Activated naive CD8-positive, alpha-beta T cell treated with anti-CD3 and anti-CD28 coated beads, Interleukin-2, amount 10 ng/mL, durations not matched to agents 7 days and 5 days (primary cell): Measurements from ENCODE around the gene ZNF362. TPM values are rescaled to one million over a fixed set of nuclear protein-coding genes. Genes with fewer than 3 reads are reported as not detected.
A peak's percentile ranks its signal among the peaks of the same experiment; 100 is the strongest.
"Not testable (repeated sequence)": the region's sequence is repeated elsewhere in the genome, so short reads cannot be mapped to it uniquely, and the experiment has no call there.

Source experiments
- ATAC-seq: fragments of 150-1000 bp; cut with Tn5 transposase; one replicate; pipeline ENCODE4 v1.10.0; 2021; ENCODE audit warnings: low read depth, moderate library complexity
- POLR2A ChIA-PET: fragments of 350-600 bp; sonication (Branson Sonifier 250); formaldehyde crosslinking; loops from one replicate; lab custom pipeline; 2021; ENCODE audit warnings: antibody characterized with exemption; lab: Charles Lee
- DNase-seq: peaks from one replicate; pipeline ENCODE4 v3.0.0; 2021
- H3K27ac Mint-ChIP-seq: one replicate; pipeline ENCODE4 v1.8.0; 2022; ENCODE audit warnings: mild to moderate bottlenecking, mixed read lengths
- H3K27me3 Mint-ChIP-seq: one replicate; pipeline ENCODE4 v1.8.0; 2022; ENCODE audit warnings: mild to moderate bottlenecking, moderate library complexity, mixed read lengths
- H3K36me3 Mint-ChIP-seq: one replicate; pipeline ENCODE4 v1.8.0; 2021; ENCODE audit warnings: mild to moderate bottlenecking, mixed read lengths
- H3K4me1 Mint-ChIP-seq: one replicate; pipeline ENCODE4 v1.8.0; 2021; ENCODE audit warnings: mixed read lengths
- H3K4me3 Mint-ChIP-seq: one replicate; pipeline ENCODE4 v1.8.0; 2022; ENCODE audit warnings: mild to moderate bottlenecking, moderate library complexity, mixed read lengths
- H3K9me3 Mint-ChIP-seq: one replicate; pipeline ENCODE4 v1.8.0; 2021; ENCODE audit warnings: mixed read lengths
- total RNA-seq, 2 experiments: library from RNA; stranded (reverse); gene quantifications; one replicate each; pipeline ENCODE4 v1.2.3, GENCODE V29; 2021

The ZNF362 gene
- total RNA-seq, 2 experiments from 2014 or later = 18.8 to 23.1 TPM

DNA sequence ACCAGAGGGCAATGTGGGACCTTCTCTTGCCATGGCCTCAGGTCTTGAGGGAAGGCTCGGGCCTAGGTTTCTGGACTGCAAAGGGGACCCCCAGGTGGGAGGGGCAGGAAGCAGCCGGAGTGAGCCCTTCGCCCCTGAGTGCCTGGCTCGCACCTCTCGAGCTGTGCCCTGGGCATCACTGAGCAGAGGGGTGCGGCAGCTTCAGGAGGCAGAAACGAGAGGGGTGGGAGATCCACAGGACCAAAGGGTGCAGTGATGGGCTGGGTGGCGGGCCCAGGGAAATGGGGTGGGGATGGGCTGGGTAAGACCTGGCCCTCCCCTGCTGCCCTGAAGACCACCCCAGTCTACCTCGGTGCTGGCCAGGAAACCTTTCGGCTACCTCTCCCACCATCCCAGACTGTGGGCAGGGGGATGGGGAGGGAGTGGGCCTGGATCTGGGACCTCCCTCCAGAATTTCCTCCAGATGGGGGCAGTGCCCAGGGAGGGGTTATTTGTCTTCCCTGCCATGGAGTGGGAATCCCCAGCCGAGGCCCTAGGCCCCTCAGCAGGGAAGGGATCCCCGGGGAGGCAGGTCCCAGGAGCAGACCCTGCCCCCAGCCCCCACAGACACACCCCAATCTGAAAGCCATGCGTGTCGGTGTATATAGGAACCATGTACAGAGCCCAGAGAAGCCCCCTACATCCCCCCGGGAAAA is 43.3 kb downstream of the ZNF362 start:
- H3K4me3 Mint-ChIP-seq = no peak overlapping the region
- peak; percentile 15 for DNase-seq
- POLR2A ChIA-PET = no interaction called here
- H3K27me3 Mint-ChIP-seq = no peaks in the 10 kb centered on the region
- H3K4me1 Mint-ChIP-seq = peaks cover 42% of the 10 kb centered on the region
- H3K9me3 Mint-ChIP-seq = peaks cover 3% of the 10 kb centered on the region
- ATAC-seq = no peak
- H3K36me3 Mint-ChIP-seq = peaks cover 24% of the 10 kb centered on the region
- H3K27ac Mint-ChIP-seq = no peak overlapping the region

DNA sequence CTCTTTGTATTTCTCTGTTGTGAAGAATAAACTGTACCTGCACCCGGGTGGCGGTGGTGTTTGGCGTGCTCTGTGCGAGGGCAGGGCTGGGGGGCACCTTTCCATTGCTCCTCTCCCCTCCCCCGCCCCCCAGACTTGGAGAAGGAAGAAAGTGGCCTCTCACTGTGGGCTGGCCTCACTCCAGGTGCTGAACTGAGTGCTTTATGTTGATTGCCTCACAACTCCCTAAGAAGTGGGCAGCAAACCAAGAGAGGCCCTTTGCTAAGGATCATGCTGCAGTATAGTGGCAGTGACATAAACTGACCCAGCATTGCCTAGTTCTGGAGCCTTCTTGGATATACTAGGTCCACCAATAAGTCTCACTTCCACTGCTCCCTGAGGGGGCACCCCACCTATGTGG is 44.4 kb downstream of the ZNF362 start:
- ATAC-seq (no peak), DNase-seq (peak; percentile 13)
- H3K27ac Mint-ChIP-seq = no peak overlapping the region
- peaks cover 3% of the 10 kb centered on the region for H3K9me3 Mint-ChIP-seq
- H3K4me1 Mint-ChIP-seq = peaks cover 41% of the 10 kb centered on the region
- POLR2A ChIA-PET = no interaction called here
- peaks cover 24% of the 10 kb centered on the region for H3K36me3 Mint-ChIP-seq
- H3K4me3 Mint-ChIP-seq = no peak overlapping the region
- peaks cover 3% of the 10 kb centered on the region for H3K27me3 Mint-ChIP-seq

DNA sequence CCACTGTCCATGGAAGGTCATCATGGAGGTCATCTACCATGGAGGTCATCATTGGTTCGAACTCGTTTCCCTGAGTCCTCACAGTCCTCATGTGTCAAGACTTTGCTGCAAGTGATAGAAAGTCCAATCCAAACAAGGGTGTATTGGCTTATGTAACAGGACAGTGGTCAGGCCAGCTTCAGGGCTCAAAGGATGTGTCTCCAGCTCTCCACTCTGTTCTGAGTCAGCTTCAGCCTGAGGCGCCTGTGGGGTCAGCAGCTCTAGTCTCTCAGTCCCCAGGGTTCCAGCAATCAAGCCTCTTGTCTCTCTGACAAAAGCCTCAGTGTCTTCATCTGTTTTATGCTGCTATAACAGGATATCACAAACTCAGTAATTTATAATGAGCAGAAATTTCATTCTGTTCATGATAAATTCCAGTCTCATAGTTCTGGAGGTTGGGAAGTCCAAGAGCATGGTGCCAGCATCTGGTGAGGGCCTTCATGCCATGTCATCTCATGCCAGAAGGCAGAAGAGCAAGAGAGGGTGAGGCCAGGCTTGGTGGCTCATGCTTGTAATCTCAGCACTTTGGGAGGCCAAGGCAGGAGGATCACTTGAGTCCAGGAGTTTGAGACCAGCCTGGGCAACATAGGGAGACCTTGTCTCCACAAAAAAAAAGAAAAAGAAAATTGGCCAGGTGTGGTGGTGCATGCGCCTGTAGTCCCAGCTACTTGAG is 45.1 kb downstream of the ZNF362 start:
- Mint-ChIP-seq H3K4me3 (no peak overlapping the region), H3K9me3 (peaks cover 3% of the 10 kb centered on the region)
- POLR2A ChIA-PET = no interaction called here

DNA sequence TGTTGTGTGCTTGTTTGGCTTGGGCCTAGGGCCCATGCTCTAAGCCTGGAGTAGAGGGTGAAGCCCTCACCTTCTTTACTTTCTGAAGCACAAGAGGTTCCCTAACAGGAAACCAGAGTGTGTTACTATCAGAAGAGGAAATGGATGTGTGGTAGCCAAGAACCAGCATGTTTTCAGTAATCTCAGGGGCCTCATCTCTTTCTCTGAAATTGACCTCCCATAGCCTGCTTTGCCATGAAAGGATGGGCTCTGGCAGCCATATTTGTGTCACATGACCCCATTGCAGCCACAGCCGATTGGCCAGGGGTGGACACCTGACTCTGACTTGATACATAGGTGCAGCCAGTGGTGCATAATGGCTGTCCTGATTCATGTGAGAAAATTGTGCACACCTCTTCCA is 46.0 kb downstream of the ZNF362 start:
- H3K27ac Mint-ChIP-seq = peak overlapping the region; percentile 91

More for the DNA sequence above, 45.1 kb downstream of the ZNF362 start:
- peak overlapping the region; percentile 91 for H3K27ac Mint-ChIP-seq
- H3K36me3 Mint-ChIP-seq = peaks cover 23% of the 10 kb centered on the region
- ATAC-seq (no peak), DNase-seq (peak; percentile 14)
- H3K27me3 Mint-ChIP-seq = peaks cover 10% of the 10 kb centered on the region
- peaks cover 41% of the 10 kb centered on the region for H3K4me1 Mint-ChIP-seq

DNA sequence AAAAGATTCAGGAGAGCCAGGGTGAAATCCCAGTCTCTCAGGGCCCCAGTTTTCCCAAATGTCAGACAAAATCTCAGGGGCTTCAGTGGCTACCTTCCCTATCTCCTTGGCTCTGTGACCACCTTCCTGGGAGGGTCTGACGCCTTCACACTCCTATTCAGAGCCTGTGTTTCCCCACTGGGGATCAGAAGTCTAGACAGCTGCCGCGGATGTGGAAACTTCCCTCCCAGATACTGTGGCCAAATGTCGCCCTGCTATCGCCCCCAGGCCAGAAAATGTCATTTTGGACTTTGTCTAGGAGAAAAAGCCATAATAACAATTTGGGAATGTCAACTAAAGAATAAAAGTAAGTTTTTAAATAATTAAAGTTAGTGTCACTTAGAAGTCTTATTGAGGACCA is 48.7 kb downstream of the ZNF362 start:
- ATAC-seq = no peak
- no peak overlapping the region for H3K27ac Mint-ChIP-seq

More for the DNA sequence above, 46.0 kb downstream of the ZNF362 start:
- Mint-ChIP-seq H3K4me1 (peaks cover 41% of the 10 kb centered on the region), H3K36me3 (peaks cover 21% of the 10 kb centered on the region), H3K4me3 (peak overlapping the region; percentile 59), H3K9me3 (peaks cover 3% of the 10 kb centered on the region), H3K27me3 (peaks cover 10% of the 10 kb centered on the region)
- POLR2A ChIA-PET = interaction anchor here (1.0 kb wide), 1 partner anchor 48 kb away, joined by 3 read pairs; no protein-coding TSS in a partner anchor
- ATAC-seq (peak; percentile 80), DNase-seq (peak; percentile 69)

DNA sequence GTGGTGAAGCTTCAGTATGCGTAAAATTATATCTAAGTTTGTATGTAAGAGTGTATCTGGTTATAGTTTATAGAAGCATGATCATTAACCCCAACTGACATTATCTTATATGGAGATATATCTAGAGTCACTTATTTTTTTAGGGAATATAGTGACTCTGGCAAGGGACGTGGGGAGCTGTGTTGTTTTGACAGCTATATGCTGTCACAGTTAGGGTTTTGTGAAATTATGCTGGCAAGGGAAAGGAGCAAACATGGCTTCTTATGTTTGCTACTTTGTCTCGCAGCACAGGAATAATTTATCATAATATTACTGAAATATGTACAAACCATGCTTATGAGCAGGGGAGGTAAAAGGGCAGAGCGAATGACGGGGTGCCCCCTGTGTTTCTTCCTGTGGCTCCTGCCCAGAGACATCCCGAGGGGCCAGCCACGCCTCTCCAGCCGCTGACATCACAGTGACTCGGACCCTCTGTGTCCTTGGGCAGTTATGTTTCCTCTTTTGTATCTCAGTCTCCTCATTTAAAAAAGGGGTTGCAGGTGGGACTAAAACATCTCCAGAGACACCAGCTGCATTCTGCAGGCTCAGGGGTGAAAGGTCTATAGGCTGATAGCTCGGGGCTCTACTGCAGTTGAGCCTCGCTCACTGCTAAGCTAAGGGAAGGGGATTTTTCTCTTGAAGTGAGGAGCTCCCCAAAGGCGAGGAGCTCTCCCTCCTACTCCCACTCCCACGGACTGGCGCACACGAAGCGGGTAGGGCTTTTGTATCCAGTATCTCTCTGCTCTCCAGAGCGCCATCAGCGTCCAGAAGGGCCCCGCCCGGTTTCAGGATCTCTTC is 49.7 kb downstream of the ZNF362 start:
- POLR2A ChIA-PET = no interaction called here
- no peak overlapping the region for H3K4me3 Mint-ChIP-seq

More for the DNA sequence above, 48.7 kb downstream of the ZNF362 start:
- Mint-ChIP-seq H3K4me3 (no peak overlapping the region), H3K27me3 (peaks cover 15% of the 10 kb centered on the region), H3K4me1 (peaks cover 27% of the 10 kb centered on the region), H3K9me3 (peaks cover 3% of the 10 kb centered on the region), H3K36me3 (peaks cover 18% of the 10 kb centered on the region)
- no peak for DNase-seq
- POLR2A ChIA-PET = no interaction called here

DNA sequence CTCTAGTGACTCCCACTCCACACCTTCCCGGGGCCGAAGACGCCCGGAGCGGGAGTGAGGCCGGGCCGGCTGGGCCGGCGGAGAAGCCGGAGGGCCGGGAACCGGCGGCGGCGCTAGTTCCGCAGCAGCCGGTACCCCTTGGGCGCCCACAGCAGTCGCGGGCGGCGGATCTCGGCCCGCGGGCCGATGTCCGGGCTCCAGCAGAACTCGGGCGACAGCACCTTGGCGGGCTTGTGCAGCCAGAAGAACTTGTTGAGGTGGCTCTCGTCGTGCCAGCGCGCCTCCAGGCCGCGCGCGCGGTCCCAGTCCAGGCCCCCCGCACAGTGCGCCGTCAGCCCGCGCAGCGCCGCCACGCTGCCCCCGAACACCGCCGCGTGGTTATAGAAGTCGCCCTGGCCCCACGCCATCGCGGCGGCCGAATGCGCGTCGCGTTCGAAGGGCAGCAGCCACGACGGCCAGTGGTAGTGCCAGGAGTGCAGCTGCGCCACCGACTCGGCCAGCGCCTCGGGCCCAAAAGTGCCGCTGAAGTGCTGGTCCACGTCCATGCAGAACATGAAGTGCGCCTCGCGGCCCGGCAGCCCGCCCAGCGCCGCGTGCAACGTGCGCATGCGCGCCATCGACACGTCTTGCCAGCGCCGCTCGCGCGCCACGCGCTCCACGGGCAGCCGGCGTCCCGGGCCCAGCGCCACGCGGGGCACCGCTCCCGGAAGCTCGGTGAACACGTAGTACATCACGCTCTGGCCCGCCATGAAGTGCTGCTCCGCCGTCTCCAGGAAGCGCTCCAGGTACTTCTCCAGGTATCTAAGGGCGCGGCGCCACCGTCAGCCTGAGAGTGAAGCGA is 50.6 kb downstream of the ZNF362 start:
- H3K4me3 Mint-ChIP-seq = no peak overlapping the region
- H3K27ac Mint-ChIP-seq = no peak overlapping the region
- peaks cover 3% of the 10 kb centered on the region for H3K9me3 Mint-ChIP-seq
- peaks cover 15% of the 10 kb centered on the region for H3K27me3 Mint-ChIP-seq
- POLR2A ChIA-PET = no interaction called here
- DNase-seq (no peak), ATAC-seq (no peak)
- H3K4me1 Mint-ChIP-seq = peaks cover 22% of the 10 kb centered on the region
- peaks cover 12% of the 10 kb centered on the region for H3K36me3 Mint-ChIP-seq

More for the DNA sequence above, 49.7 kb downstream of the ZNF362 start:
- peaks cover 15% of the 10 kb centered on the region for H3K27me3 Mint-ChIP-seq
- peaks cover 16% of the 10 kb centered on the region for H3K36me3 Mint-ChIP-seq
- H3K4me1 Mint-ChIP-seq = peaks cover 27% of the 10 kb centered on the region
- ATAC-seq (no peak), DNase-seq (no peak)
- no peak overlapping the region for H3K27ac Mint-ChIP-seq
- peaks cover 3% of the 10 kb centered on the region for H3K9me3 Mint-ChIP-seq

DNA sequence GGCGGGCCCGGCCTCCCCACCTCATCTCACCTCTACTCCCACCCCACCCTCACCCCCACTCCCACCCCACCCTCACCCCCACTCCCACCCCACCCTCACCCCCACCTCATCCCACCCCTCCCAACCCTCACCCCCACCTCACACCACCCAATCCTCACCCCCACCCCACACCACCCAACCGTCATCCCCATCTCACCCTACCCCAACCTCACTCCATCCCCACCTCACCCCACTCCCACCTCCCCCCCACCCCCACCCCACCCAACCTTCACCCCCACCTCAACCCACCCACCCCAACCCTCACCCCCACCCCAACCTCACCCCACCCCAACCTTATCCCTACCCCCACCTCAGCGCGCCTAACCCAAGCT is 51.2 kb downstream of the ZNF362 start:
- H3K4me3 Mint-ChIP-seq = no peak overlapping the region
- H3K27me3 Mint-ChIP-seq = peaks cover 20% of the 10 kb centered on the region
- H3K27ac Mint-ChIP-seq = no peak overlapping the region
- POLR2A ChIA-PET = no interaction called here
- H3K36me3 Mint-ChIP-seq = peaks cover 8% of the 10 kb centered on the region
- H3K9me3 Mint-ChIP-seq = peaks cover 2% of the 10 kb centered on the region
- no peak for ATAC-seq
- H3K4me1 Mint-ChIP-seq = peaks cover 17% of the 10 kb centered on the region
- DNase-seq = no peak

DNA sequence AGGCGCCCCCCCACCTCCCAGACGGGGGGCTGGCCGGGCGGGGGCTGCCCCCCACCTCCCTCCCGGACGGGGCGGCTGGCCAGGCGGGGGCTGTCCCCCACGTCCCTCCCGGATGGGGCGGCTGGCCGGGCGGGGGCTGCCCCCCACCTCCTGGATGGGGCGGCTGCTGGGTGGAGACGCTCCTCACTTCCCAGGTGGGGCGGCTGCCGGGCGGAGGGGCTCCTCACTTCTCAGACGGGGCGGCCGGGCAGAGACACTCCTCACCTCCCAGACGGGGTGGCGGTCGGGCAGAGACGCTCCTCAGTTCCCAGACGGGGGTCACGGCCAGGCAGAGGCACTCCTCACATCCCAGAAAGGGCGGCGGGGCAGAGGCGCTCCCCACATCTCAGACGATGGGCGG is 53.1 kb downstream of the ZNF362 start:
- peaks cover 20% of the 10 kb centered on the region for H3K27me3 Mint-ChIP-seq
- POLR2A ChIA-PET, H3K4me1 Mint-ChIP-seq, H3K36me3 Mint-ChIP-seq, DNase-seq, ATAC-seq, H3K4me3 Mint-ChIP-seq, H3K27ac Mint-ChIP-seq, H3K9me3 Mint-ChIP-seq: not testable (repeated sequence)

DNA sequence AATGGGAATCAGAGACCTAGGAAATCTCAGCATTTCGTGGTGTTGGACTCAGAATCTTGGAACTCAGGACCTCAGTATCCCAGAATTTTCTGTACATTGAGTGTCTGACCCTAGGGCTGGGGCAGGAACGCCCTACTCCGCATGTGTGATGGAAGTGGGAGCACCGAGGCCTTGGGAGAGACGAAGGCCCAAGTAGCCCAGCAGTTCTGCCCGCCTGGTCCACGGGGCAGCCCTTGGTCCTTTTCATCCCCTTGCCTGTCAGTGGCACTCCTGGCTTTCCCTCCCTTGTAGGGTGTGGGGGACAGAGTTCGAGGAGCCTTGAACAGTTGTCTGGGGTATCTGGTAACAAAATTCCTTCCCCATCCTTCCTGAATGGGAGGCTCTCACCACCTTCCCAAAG is 54.4 kb downstream of the ZNF362 start:
- Mint-ChIP-seq H3K27ac (no peak overlapping the region), H3K4me3 (no peak overlapping the region), H3K36me3 (no peaks in the 10 kb centered on the region), H3K4me1 (no peaks in the 10 kb centered on the region), H3K27me3 (peaks cover 18% of the 10 kb centered on the region), H3K9me3 (no peaks in the 10 kb centered on the region)
- DNase-seq = no peak
- POLR2A ChIA-PET = no interaction called here
- ATAC-seq = no peak

DNA sequence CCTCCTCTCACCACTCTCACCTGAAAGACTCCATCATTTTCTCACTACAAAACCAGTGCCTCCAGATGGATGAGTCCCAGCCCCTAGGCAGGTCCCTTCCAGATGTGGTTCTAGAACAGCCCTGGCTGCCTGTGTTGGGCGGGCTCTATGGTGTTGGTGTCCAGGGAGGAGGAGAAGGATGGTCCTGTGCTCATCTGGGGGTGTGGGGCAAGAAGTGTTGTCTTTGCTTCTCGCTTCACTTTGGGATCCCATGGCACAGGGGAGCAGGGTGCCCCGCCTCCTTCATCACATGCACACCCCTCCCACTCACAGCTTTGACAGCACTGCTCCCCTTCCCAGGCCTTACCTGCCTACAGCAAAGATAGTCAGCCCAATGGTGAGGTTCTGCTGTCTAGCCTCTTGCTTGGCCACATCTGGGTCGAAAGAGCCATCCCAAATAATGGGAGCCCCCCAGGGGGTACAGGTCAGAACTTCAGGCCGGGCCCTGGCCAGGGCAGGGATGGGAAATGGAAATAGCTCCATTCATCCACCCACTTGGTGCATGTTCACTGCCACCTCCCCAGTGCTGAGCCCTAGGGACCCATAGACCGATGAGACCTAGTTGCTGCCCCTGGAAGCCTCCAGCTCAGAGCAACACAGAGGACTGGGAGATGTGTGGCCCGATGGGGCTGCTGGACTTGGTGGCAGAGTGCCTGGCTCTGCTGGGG is 55.6 kb downstream of the ZNF362 start:
- H3K27ac Mint-ChIP-seq = no peak overlapping the region
- no peak for DNase-seq
- no peaks in the 10 kb centered on the region for H3K36me3 Mint-ChIP-seq
- no peaks in the 10 kb centered on the region for H3K9me3 Mint-ChIP-seq
- ATAC-seq = no peak
- H3K27me3 Mint-ChIP-seq = peaks cover 20% of the 10 kb centered on the region
- no peaks in the 10 kb centered on the region for H3K4me1 Mint-ChIP-seq
- no peak overlapping the region for H3K4me3 Mint-ChIP-seq
- POLR2A ChIA-PET = no interaction called here

DNA sequence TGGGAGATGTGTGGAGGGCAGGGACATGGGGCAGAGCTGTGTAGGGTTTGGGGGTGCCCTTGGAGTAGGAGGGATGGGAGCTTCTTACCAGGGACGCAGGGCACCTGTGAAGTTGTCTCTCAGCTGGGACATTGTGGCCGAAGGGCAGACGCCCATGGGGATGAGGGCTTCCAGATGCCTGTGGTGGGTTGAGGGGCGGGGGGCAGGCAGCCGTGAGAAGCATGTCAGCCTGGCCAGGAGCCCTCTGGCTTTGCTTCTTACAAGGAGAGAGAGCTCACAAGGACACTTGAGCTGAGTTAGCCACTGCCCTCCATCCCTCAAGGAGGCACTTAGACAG is 56.1 kb downstream of the ZNF362 start:
- POLR2A ChIA-PET = no interaction called here
- Mint-ChIP-seq H3K27ac (no peak overlapping the region), H3K9me3 (no peaks in the 10 kb centered on the region), H3K4me1 (no peaks in the 10 kb centered on the region), H3K27me3 (peaks cover 24% of the 10 kb centered on the region), H3K36me3 (no peaks in the 10 kb centered on the region), H3K4me3 (no peak overlapping the region)
- no peak for DNase-seq
- no peak for ATAC-seq
